H1 (cell line): Measurements from ENCODE around the gene VAMP4. TPM values are rescaled to one million over a fixed set of nuclear protein-coding genes. Genes with fewer than 3 reads are reported as not detected.

ENCODE experiments used
- CTCF ChIA-PET: fragments of 300-600 bp; sonication (Branson Sonifier 250); formaldehyde crosslinking; loops from one replicate; lab custom pipeline; 2021; ENCODE audit not compliant: partially characterized antibody; lab: Charles Lee
- POLR2A ChIA-PET: fragments of 300-600 bp; sonication (Branson Sonifier 250); formaldehyde crosslinking; loops from one replicate; lab custom pipeline; 2021; ENCODE audit warnings: inconsistent platforms; ENCODE audit not compliant: partially characterized antibody; lab: Charles Lee
- DNase-seq, 2 experiments: peaks; one replicate each; pipeline versions ENCODE4 v3.0.0 to v3.0.0-alpha.2; 2010 to 2022; ENCODE audit warnings: low spot score in 2 of 2, low read depth in 1 of 2, mixed read lengths in 1 of 2
- FAIRE-seq: peaks from 2 replicates; lab custom pipeline; 2011; peaks lifted over from hg19 to GRCh38; lab: Jason Lieb, UNC
- H2AFZ ChIP-seq: 2 replicates; pipeline ENCODE4 v1.8.1; 2012; ENCODE audit warnings: low read length, inconsistent platforms
- H2AK5ac ChIP-seq: 2 replicates; pipeline ENCODE4 v1.6.1; 2013; ENCODE audit warnings: low read depth, low read length
- H2BK120ac ChIP-seq: replicated peaks from 2 replicates; pipeline ENCODE3; 2013; ENCODE audit warnings: low read depth, low read length, inconsistent platforms
- H2BK12ac ChIP-seq: 2 replicates; pipeline ENCODE4 v1.6.1; 2013; ENCODE audit warnings: low read depth, low read length
- H2BK15ac ChIP-seq: 2 replicates; pipeline ENCODE4 v1.6.1; 2013; ENCODE audit warnings: low read length
- H2BK20ac ChIP-seq: 2 replicates; pipeline ENCODE4 v1.6.1; 2013; ENCODE audit warnings: low read length
- H2BK5ac ChIP-seq: 2 replicates; pipeline ENCODE4 v1.6.1; 2013; ENCODE audit warnings: low read depth, low read length
- H3K14ac ChIP-seq: 2 replicates; pipeline ENCODE4 v1.6.1; 2013; ENCODE audit warnings: inconsistent platforms; ENCODE audit not compliant: insufficient read length
- H3K18ac ChIP-seq: 2 replicates; pipeline ENCODE4 v1.6.1; 2013; ENCODE audit warnings: low read length; ENCODE audit errors: extremely low read depth
- H3K23ac ChIP-seq: 2 replicates; pipeline ENCODE4 v1.6.1; 2013; ENCODE audit warnings: inconsistent platforms; ENCODE audit not compliant: insufficient read length
- H3K23me2 ChIP-seq: 2 replicates; pipeline ENCODE4 v1.6.1; 2013; ENCODE audit warnings: low read depth, low read length
- H3K27ac ChIP-seq: 2 replicates; pipeline ENCODE4 v1.6.1; 2011; ENCODE audit warnings: low read depth, low read length, inconsistent platforms
- H3K27me3 ChIP-seq, 4 experiments: replicated peaks in 1 of 4; 1 replicate in 1 of 4; 2 replicates in 3 of 4; pipeline versions ENCODE4 v1.6.1 to v1.8.1; 2011 to 2013; ENCODE audit warnings: low read length in 3 of 4, mild to moderate bottlenecking in 3 of 4, inconsistent platforms in 2 of 4, mixed read lengths in 2 of 4, moderate library complexity in 1 of 4; ENCODE audit not compliant: control insufficient read depth in 3 of 4, insufficient read depth in 3 of 4; ENCODE audit errors: extremely low read depth in 1 of 4
- H3K36me3 ChIP-seq, 4 experiments: 2 replicates each; pipeline versions ENCODE4 v1.6.1 to v1.8.1; 2011 to 2013; ENCODE audit warnings: mild to moderate bottlenecking in 4 of 4, low read length in 3 of 4, moderate library complexity in 2 of 4, control low read depth in 1 of 4, inconsistent platforms in 1 of 4; ENCODE audit not compliant: insufficient read depth in 4 of 4, control insufficient read depth in 2 of 4
- H3K4ac ChIP-seq: replicated peaks from 2 replicates; pipeline ENCODE3; 2013; ENCODE audit warnings: low read length, low read depth, mixed read lengths, inconsistent platforms; ENCODE audit not compliant: insufficient read length
- H3K4me1 ChIP-seq, 4 experiments: replicated peaks in 1 of 4; 1 replicate in 1 of 4; 2 replicates in 3 of 4; pipeline versions ENCODE4 v1.6.1 to v1.8.1; 2011 to 2013; ENCODE audit warnings: low read length in 3 of 4, inconsistent platforms in 2 of 4, mixed read lengths in 1 of 4; ENCODE audit not compliant: insufficient read depth in 4 of 4, control insufficient read depth in 3 of 4
- H3K4me2 ChIP-seq, 2 experiments: 2 replicates each; pipeline versions ENCODE4 v1.6.1 to v1.8.1; 2011 to 2013; ENCODE audit warnings: low read depth in 2 of 2, low read length in 2 of 2, control low read depth in 1 of 2, inconsistent platforms in 1 of 2, mild to moderate bottlenecking in 1 of 2; ENCODE audit not compliant: insufficient read depth in 1 of 2
- H3K4me3 ChIP-seq, 4 experiments: fragments of 200-600, 300-600 bp in 1 of 4; sonication (generic), shearing (Covaris generic), sonication (Bioruptor Twin) in 1 of 4; 2 replicates each; pipeline versions ENCODE4 v1.5.1 to v1.8.1; 2011 to 2016; ENCODE audit warnings: low read length in 4 of 4, low read depth in 3 of 4, control low read depth in 2 of 4, inconsistent platforms in 2 of 4, mild to moderate bottlenecking in 2 of 4, mixed read lengths in 1 of 4, moderate library complexity in 1 of 4; ENCODE audit not compliant: insufficient read depth in 2 of 4; ENCODE audit errors: extremely low read depth in 1 of 4
- H3K56ac ChIP-seq: replicated peaks from 2 replicates; pipeline ENCODE3; 2013; ENCODE audit warnings: low read depth, mild to moderate bottlenecking, mixed read lengths, low read length, inconsistent platforms; ENCODE audit not compliant: insufficient read length
- H3K79me1 ChIP-seq: 2 replicates; pipeline ENCODE4 v1.6.1; 2013; ENCODE audit warnings: low read depth, low read length, control low read depth
- H3K79me2 ChIP-seq, 2 experiments: 2 replicates each; pipeline versions ENCODE4 v1.6.1 to v1.8.1; 2012 to 2013; ENCODE audit warnings: low read length in 2 of 2, mild to moderate bottlenecking in 2 of 2, inconsistent platforms in 1 of 2; ENCODE audit not compliant: insufficient read depth in 2 of 2, control insufficient read depth in 1 of 2
- H3K9ac ChIP-seq, 4 experiments: replicated peaks in 1 of 4; 1 replicate in 1 of 4; 2 replicates in 3 of 4; pipeline versions ENCODE4 v1.6.1 to v1.8.1; 2011 to 2013; ENCODE audit warnings: low read depth in 3 of 4, low read length in 3 of 4, control low read depth in 2 of 4, mild to moderate bottlenecking in 2 of 4, moderate library complexity in 2 of 4, inconsistent platforms in 1 of 4; ENCODE audit errors: extremely low read depth in 1 of 4
- H3K9me3 ChIP-seq, 2 experiments: 2 replicates each; pipeline versions ENCODE4 v1.6.1 to v1.8.1; 2012 to 2013; ENCODE audit warnings: mild to moderate bottlenecking in 2 of 2, moderate library complexity in 2 of 2, control low read depth in 1 of 2, inconsistent platforms in 1 of 2, low read depth in 1 of 2, low read length in 1 of 2, mixed read lengths in 1 of 2; ENCODE audit not compliant: insufficient read depth in 2 of 2
- H4K20me1 ChIP-seq, 2 experiments: replicated peaks in 1 of 2; 2 replicates each; pipeline versions ENCODE3 to v1.8.1; 2011 to 2013; ENCODE audit warnings: inconsistent platforms in 2 of 2, low read length in 2 of 2, mild to moderate bottlenecking in 1 of 2; ENCODE audit not compliant: insufficient read depth in 2 of 2, control insufficient read depth in 1 of 2
- H4K5ac ChIP-seq: 2 replicates; pipeline ENCODE4 v1.6.1; 2013; ENCODE audit warnings: low read length, low read depth, mixed read lengths, inconsistent platforms; ENCODE audit not compliant: insufficient read length
- H4K8ac ChIP-seq: 2 replicates; pipeline ENCODE4 v1.8.0; 2013; ENCODE audit warnings: mild to moderate bottlenecking, moderate library complexity, low read length, inconsistent platforms; ENCODE audit not compliant: insufficient read depth; ENCODE audit errors: extremely low read depth
- H4K91ac ChIP-seq: replicated peaks from 2 replicates; pipeline ENCODE3; 2013; ENCODE audit warnings: low read length, mixed read lengths, inconsistent platforms; ENCODE audit not compliant: insufficient read length
- YY1 ChIP-seq: IDR thresholded peaks from 2 replicates; pipeline ENCODE4 v1.6.1; 2011; ENCODE audit warnings: low read depth, mild to moderate bottlenecking, low read length
- WGBS, 2 experiments: shearing (Covaris generic) in 1 of 2; methylation state at CpG; one replicate each; pipeline versions ENCODE4 v1.1.6 to v1.1.7; 2013 to 2015; ENCODE audit warnings: low lambda C conversion rate in 2 of 2, mixed read lengths in 2 of 2, inconsistent platforms in 1 of 2, low coverage in 1 of 2, missing lambda C conversion rate in 1 of 2; ENCODE audit not compliant: insufficient replicate concordance in 2 of 2, insufficient coverage in 1 of 2, insufficient read length in 1 of 2; ENCODE audit errors: extremely low coverage in 1 of 2, missing lambda C conversion rate in 1 of 2; 5-methylcytosine and 5-hydroxymethylcytosine counted together
- polyA plus RNA-seq, 7 experiments: library from polyadenylated mRNA; depleted of rRNA in 3 of 7; stranded (reverse) in 5 of 7; unstranded in 2 of 7; fragments of >200 nt in 5 of 7; fragments of 200-250 nt in 2 of 7; gene quantifications; 1 replicate in 5 of 7; 2 replicates in 1 of 7; 4 replicates in 1 of 7; pipeline versions ENCODE4 v1.2.1 to v1.2.3, GENCODE V29; 2011 to 2013; ENCODE audit warnings: missing spikeins in 2 of 7, mixed read lengths in 2 of 7
- total RNA-seq: library from RNA; stranded (reverse); fragmentation: NEBNext Ultra II Directional; extraction: Animal tissue kit (Norgen Biotek cat#: 25700); gene quantifications from 2 replicates; pipeline ENCODE4 v1.2.1, GENCODE V29; 2021

VAMP4 gene
- total and polyA plus RNA-seq, 2 of the 8 experiments (the other 6 are each of a cell fraction or from before 2014, with no cell fraction given): 1.6 to 13.9 TPM

DNA sequence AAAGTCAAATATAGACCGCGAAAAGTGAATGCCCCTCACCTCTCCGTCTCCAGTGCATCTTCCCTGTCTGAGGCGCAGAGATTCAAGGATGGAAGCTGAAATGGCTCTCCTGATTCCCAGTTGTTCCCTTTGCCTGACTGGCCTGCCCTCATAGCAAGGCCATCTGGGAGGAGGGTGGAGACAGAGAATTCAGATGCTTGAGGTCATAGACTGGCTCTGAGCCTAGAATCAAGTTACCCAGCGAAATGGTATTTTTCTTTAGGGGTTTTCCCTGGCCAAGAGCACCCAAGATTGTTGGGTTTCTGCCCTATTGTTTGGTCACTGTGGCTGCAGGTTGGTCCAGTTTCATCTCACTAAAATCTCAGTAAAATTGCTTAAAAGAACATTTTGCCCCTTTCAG, 46.8 kb upstream of the VAMP4 start:
- Histone ChIP-seq H3K36me3 (peaks cover 42 to 95% (median 84%) of the 10 kb centered on the region in 4 experiments), H3K56ac (no peak overlapping the region)
- no peak for FAIRE-seq

More for the DNA sequence above, 46.8 kb upstream of the VAMP4 start:
- CTCF ChIA-PET: interaction anchor here (2.1 to 2.5 kb wide), 2 partner anchors 10 to 144 kb away, joined by 9 to 10 read pairs; no protein-coding TSS in a partner anchor
- Histone ChIP-seq H3K79me2 (peaks cover 0 to 37% of the 10 kb centered on the region in 2 experiments), H4K8ac (no peak overlapping the region), H3K4me2 (no peak overlapping the region), H2AK5ac (no peak overlapping the region), H3K14ac (no peak overlapping the region), H3K4me1 (no peaks in the 10 kb centered on the region), H3K23me2 (no peaks in the 10 kb centered on the region), H3K18ac (no peak overlapping the region), H2BK12ac (no peak overlapping the region), H2BK20ac (no peak overlapping the region), H2BK15ac (no peak overlapping the region), H4K5ac (no peak overlapping the region), H4K91ac (no peak overlapping the region), H2BK120ac (no peak overlapping the region), H4K20me1 (peaks cover 2 to 18% of the 10 kb centered on the region in 2 experiments), H3K4me3 (no peak overlapping the region), H3K9ac (no peak overlapping the region), H3K27me3 (no peaks in the 10 kb centered on the region), H3K79me1 (peaks cover 10% of the 10 kb centered on the region), H3K27ac (no peak overlapping the region), H3K9me3 (no peaks in the 10 kb centered on the region; a peak in 1 of 4 replicates), H2AFZ (no peak overlapping the region), H3K23ac (no peak overlapping the region), H3K4ac (no peak overlapping the region), H2BK5ac (no peak overlapping the region)
- POLR2A ChIA-PET: no interaction called here
- TF ChIP-seq YY1: no peak
- WGBS, 2 experiments: 93% methylated on average over 5 of the region's 5 CpGs; no CpG with 5 or more reads in 1 of the 2 experiments
- DNase-seq: no peak
